NCI-H1694 treated with DMSO at 0.1 percent for 48 hours (cell line): ENCODE data around the gene HOXC5.

Source experiments
- DNase-seq: peaks from one replicate; lab custom pipeline; 2025; lab: John Stamatoyannopoulos, UW

The HOXC5 gene

DNA sequence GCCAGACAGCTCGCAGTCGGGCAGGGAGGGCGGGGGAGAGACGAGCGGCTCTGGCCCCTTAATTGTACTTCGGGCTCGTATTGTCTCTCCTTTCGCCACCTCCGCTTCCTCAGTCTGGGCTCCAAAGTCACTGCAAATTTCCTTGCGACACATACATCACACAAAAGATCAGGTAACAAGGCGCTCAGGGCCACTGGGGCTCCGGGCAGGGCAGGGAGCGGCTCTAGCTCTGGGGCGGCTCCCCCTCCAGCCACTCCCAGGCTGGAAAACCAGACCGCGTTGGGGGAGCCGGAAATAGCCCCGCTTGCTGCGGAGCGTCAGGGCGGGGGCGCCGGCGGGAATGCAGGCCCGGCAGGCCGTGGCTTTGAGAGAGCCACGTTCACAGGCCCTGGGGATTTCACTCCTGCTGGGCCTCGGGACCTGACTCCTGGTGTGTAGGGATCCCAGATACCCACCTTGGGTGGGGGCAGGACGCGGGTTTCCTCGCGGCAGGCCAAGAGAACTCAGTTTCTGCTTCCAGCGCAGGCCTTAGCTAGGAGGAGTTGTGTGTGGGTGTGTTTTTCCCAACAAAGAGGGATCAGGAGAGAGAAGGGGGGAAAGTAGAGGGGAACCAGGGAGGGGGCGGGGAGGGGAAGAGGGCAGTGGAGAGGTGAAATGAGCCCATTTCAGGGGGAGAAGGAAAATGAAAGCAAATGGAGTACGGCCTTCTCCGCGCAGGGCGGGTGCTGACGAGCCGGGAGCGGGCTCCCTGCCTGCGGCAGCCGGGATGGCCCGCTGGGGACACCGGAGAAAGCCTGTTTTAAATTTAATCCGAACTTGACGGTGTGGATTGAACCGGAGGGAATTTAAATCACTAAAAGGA lies 37.2 kb upstream of the HOXC5 start:
- DNase-seq: no peak

- DNase-seq: no peak
Measured at GRCh38 chr12:53996240-53997203, 36.3 kb upstream of the HOXC5 start.

- DNase-seq: no peak
Measured at GRCh38 chr12:53997204-53998109, 35.4 kb upstream of the HOXC5 start.

DNA sequence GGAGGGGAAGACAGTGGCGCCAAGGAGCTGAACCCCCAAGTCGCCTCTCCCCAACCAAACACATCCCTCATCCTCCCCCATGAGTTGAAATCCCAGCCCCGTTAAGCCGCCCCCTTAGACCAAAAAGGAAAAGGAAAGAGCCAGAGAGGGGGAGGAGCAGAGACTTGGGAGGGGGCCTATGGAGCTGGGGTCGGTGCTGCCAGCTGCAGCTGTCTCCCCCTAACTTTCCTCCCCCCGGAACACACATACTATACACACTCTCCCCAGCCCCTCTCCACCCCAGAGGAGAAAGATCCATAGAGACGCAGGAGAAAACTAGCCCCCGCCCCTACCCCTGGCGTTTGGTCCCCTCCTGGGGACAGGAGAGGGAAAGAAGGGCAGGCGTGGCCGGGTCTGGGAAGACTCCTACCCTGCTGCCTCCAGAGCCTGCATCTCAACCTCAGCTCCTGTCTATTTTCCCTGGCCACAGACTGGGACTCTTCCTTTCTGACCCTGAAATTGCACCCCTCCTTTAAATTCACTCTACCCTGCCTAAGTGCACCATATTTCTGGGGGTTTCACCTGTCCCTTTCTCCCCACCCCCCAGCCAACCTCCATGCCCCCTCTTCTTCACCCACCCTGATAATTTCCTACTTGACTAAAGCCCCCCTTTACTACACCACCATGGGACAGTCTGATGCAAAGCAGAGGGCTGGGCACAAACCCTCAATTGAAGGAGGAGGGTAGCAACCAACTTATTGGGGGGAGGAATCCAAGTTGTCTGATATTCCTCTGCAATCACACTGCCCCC lies 34.5 kb upstream of the HOXC5 start:
- no peak for DNase-seq

DNA sequence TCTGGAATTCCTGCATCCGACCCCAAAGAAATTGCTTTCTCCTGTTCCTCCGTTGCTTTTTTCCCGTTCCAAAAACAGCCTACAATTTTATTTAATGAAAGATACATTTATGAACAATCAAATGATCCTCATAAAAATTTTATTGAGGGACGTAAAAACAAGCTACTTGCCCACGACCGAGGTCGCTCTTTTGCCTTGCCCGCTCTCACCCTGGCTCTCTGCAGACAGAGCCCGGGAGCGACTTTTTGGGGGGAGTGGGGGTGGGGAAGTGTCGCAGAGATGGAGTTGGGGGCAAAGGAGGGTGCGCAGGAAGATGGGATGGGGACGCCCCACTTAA lies 34.0 kb upstream of the HOXC5 start:
- no peak for DNase-seq

- peak; percentile 10 for DNase-seq
Measured at GRCh38 chr12:53999559-54000115, 33.2 kb upstream of the HOXC5 start.

DNA sequence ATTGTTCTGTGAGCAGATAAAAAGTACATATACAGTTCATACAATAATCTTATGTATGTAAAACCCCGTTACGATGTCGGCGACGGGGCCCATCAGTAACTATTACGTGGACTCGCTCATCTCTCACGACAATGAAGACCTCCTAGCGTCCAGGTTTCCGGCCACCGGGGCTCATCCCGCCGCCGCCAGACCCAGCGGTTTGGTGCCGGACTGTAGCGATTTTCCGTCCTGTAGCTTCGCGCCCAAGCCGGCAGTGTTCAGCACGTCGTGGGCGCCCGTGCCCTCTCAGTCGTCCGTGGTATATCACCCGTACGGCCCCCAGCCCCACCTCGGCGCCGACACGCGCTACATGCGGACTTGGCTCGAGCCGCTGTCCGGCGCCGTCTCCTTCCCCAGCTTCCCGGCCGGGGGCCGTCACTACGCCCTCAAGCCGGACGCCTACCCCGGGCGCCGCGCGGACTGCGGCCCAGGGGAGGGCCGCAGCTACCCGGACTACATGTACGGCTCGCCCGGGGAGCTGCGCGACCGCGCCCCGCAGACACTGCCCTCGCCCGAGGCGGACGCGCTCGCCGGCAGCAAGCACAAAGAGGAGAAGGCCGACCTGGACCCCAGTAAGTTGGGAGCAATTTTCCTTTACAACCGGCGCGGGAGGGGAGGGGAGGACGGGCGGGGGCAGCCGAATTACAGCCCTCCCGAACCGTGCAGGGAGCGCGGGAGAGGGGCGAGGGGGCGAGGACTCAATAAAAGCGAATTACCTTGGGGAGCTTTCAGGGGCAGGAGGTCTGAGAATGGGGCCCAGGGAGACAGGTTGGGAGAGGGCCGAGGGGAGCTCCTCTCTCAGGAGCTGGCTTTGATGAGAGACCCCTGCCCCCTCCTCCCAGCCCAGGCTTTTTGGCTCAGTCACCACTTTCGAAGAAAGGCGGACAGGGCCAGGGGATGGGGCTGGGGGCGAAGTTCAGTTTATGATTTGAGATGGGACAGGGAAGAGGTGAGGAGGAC lies 32.4 kb upstream of the HOXC5 start, which contains the start of gene HOXC9:
Gene HOXC9 (plus strand): TSS at position 46 of the 999 bp plus-strand sequence. CDS start 28 bp downstream, at position 74.
- DNase-seq: no peak

DNA sequence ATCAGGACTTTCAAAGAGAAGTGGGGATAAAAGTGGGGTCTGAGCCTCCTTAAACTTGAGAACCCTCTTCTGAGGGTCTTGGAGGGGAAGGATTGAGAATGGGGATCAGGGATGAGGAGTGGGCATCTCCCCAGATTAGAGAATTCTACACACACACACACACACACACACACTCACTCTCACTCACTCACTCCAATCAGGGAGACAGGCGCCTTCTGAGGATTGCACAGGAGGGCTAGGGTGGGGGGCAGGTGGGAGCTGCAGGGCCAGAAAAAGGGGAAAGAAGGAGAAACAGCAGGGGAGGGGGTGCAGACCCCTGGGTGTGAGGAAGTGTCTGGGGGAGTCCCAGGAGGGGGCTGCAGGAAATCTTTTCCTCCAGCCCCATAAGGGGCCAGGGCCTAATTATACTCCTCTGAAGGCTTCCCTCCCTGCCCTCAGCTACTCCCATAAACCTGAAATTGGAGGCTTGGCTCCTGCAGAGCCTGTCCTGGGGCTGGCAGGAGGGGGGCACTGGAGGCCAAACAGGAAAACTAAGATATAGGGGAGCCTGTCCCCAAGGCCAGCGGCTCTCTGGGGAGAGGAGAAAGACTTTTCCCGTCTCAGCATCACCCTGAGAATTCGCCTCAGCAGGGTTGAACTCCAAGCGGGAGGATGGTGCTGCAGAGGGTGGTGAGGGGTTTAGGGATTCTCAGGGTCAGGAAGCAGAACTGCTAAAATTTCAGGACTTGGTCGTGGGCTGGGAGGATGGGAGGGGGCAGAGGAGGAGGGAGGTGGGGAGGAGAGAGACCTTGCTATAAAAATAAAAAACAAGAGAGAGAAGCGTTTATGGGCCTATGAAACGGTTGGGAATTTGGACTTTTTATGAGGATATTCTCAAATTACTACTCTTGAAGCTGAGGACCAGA lies 31.3 kb upstream of the HOXC5 start:
- DNase-seq: no peak

DNA sequence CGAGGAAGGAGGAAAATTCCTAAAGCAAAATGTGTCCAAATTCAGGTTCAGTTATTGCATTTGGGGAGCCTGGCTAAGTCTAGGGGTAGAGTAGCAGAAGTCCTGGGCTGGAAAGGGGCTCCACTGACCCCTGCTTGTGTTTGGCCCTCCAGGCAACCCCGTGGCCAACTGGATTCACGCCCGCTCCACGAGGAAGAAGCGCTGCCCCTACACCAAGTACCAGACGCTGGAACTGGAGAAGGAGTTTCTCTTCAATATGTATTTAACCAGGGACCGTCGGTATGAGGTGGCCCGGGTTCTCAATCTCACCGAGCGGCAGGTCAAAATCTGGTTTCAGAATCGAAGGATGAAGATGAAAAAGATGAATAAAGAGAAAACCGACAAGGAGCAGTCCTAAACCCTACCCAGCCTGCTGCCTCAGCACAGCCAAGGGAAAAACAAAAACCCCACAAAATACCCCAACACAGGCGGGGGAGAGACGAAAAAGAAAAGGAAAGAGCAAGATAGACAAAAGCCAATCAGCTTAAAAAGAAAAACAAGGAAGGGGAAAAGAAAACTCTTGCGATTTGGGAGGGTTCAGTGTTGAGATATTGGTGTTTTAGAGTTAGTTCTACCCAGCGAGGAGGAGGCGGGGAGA lies 30.5 kb upstream of the HOXC5 start:
- no peak for DNase-seq

- no peak for DNase-seq
Measured at GRCh38 chr12:54002915-54003389, 29.9 kb upstream of the HOXC5 start.

- no peak for DNase-seq
Measured at GRCh38 chr12:54003625-54004024, 29.2 kb upstream of the HOXC5 start.

DNA sequence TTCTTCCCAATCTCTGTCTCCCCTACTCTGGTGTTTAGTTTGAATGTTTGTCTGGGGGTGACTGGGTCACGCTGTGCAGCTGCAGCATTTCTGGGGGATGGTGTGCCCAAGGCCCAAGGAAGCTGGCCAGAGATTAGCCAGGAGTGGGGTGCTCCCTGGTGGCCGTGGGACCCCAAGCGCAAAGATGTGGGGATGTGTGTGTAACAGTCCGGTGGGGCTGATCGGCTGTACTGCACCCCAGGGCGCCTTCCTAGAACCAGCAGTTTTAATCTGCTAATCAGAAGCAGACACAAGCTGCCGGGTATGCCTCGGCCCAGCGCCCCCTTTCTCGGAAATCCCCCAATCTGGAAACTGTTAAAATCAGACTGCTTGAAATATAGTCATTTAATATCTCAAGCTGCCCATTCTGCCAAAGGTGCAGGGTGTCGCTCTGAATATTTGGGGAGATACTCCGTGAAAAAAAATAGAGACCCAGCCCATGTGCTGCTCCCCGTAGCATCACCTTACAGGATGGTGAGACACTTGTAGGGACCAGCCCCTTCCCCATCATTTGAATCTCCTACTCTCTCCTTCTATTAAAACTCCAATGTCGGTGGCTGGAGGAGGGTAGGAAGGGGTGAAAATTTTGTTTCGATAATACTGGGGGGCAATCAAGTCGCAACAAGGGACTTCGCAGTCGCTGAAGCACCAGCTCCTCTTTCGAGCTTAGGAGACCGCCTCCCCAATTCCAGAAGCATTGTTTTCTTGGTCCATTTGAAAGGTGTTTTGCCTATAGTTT lies 28.6 kb upstream of the HOXC5 start:
- DNase-seq: no peak

DNA sequence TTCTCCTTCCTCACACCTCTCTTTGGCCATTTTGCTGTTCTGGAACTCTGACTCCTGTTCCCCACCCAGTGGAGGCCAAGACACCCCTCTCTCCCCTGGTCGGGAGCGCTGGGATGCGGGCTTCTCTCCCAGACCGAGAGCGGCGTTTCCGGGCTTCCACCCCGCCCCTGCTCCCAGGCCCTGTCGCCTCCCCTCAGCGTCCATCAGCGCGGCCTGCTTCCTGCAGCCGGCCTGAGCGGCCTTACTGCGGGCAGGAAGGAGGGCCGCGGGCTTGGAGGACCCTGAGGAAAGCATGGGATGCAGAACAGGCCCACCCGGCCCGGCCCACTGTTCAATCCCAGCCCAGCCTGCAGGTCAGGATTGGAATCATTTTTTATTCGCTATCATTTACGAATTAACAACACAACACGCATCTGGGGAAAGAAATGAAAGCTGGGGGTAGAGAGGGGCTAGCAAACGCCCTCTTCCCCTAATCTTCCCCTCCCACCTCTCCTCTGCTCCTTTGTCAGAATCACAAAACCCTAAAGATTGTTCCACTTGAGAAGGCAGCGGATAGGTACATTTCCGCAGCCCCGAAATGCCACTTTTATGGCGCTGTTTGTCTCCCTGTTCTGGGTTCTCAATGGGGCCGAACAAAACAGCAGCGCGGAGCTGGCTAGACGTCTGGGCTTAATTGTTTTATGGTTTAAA lies 27.9 kb upstream of the HOXC5 start:
- no peak for DNase-seq

DNA sequence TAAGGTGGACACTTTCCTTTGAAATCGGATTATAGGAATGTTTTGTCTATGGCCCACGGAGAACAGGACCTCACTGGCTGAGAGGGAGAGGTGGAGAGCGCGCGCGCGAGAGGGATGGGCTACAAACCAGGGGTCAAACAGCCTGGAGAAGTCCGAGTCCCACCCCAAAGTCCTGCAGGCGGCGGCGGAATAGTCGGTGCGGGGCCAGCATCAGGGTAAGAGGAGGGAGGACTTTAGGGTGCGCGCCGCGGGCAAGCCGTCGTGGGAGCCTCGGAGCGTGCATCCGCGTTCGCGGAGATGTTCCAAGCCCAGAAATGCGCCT lies 27.4 kb upstream of the HOXC5 start:
- DNase-seq: no peak

DNA sequence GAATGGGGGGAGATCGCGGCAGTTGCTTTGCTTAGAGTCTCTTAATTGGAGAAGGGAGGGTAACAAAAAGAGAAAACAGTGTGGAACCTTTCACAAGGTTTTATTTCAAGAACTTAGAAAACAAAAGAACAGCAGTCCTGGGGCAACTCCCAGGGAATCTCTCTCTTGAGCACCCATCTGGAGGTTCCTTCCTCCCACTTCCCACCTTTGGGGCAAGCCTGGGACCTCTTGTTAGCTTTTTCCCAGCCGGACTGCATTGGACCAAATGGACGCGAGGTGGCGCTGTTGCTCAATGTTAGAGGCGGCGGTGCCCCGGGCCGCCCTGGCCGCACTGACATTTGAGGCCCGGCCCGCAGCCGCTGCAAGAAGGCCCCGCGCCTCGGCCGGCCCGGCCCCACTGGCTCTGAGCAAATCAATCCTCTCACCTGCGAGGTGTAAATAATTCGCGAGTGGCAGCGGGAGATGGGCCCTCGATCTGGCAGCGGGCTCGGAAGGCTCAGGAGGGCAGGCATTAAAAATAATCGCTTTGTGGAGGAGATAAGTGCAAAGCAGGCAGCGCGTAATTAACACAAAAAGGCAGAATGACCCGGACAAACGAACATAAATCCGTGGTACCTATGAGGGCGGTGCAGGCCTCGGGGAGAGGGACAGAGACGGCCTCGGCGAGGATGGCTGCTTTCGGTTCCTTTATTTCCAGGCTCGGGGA lies 26.8 kb upstream of the HOXC5 start:
- DNase-seq: peak; percentile 53
